Testis (tissue), 2 donors: ENCODE measurements around the gene WT1.

Experiments used
- CTCF ChIP-seq, 3 experiments: fragments of 450-650 bp in 2 of 3; fragments of 200-600 bp in 1 of 3; sonication (generic) in 1 of 3; IDR thresholded peaks; one replicate each; pipeline ENCODE4 v1.5.1; 2016 to 2019; ENCODE audit warnings: antibody characterized with exemption in 3 of 3, mild to moderate bottlenecking in 2 of 3, moderate library complexity in 1 of 3
- POLR2A ChIP-seq: fragments of 450-650 bp; IDR thresholded peaks from one replicate; pipeline ENCODE4 v1.6.1; 2017; ENCODE audit warnings: antibody characterized with exemption, mild to moderate bottlenecking, moderate library complexity

- TF ChIP-seq CTCF (IDR thresholded peaks at IDR 0.05) (no peak), POLR2A (no peak)
These were observed 7.2 kb downstream of the WT1 start for GRCh38 chr11:32427935-32428664.
